ENCODE results near the gene HMGXB3. TPM values are rescaled to one million over a fixed set of nuclear protein-coding genes. Genes with fewer than 3 reads are reported as not detected.

HMGXB3 gene
- total RNA-seq, 1 experiment from 2014 or later: 26.9 TPM

DNA sequence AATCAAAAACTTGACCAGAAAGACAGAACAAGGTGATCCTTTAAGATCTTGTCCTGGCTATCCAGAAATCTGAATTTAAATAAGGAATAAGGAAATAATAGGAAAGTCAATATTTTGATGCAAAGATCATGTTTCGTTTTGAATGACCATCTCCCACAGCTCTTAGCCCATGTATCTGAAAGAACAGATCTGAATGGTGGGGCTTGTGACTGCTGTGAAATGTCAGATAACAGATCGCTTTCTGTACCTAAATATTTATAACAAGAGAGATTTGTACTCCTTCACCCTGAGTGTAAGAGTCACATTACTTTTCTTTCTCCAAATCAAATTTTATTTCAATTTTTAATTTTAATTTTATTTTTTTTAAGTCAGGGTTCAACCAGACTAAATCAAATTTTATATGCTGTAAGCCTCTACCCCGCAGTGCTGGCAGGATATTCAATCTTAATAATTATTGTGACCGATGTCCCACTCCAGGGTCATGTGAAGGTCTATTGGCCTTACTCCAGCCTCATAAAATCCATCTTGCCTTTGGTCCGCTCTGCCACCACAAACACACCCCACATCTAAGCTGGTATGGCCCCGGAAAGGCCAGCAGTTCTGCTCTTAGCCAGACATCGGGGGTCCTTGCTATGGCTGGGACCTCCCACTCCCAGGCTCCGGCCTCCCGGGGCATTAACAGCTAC, 47.0 kb upstream of the HMGXB3 start:
- no peaks in the 10 kb centered on the region for H3K79me1 ChIP-seq (ENCODE audit: insufficient read depth, low read depth, low read length, poor library complexity, severe bottlenecking)
- H3K4me3 Mint-ChIP-seq: no peak overlapping the region
- H2BK120ac ChIP-seq (ENCODE audit: low read depth, low read length, poor library complexity, severe bottlenecking): no peak overlapping the region
- TF ChIP-seq, protein P1, sequence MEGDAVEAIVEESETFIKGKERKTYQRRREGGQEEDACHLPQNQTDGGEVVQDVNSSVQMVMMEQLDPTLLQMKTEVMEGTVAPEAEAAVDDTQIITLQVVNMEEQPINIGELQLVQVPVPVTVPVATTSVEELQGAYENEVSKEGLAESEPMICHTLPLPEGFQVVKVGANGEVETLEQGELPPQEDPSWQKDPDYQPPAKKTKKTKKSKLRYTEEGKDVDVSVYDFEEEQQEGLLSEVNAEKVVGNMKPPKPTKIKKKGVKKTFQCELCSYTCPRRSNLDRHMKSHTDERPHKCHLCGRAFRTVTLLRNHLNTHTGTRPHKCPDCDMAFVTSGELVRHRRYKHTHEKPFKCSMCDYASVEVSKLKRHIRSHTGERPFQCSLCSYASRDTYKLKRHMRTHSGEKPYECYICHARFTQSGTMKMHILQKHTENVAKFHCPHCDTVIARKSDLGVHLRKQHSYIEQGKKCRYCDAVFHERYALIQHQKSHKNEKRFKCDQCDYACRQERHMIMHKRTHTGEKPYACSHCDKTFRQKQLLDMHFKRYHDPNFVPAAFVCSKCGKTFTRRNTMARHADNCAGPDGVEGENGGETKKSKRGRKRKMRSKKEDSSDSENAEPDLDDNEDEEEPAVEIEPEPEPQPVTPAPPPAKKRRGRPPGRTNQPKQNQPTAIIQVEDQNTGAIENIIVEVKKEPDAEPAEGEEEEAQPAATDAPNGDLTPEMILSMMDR (conservative IDR thresholded peaks at IDR 0.05): no peak
- H3K9ac ChIP-seq (ENCODE audit: extremely low read depth, insufficient read length, low read length): no peak overlapping the region
- no peak overlapping the region for H3K18ac ChIP-seq (ENCODE audit: insufficient read length, low read depth, low read length)
- no peak overlapping the region for H2BK12ac ChIP-seq (ENCODE audit: insufficient read length, low read depth, low read length)
- no peaks in the 10 kb centered on the region for H3K9me3 Mint-ChIP-seq
- no CpG with 5 or more reads among the region's 9 CpGs for whole genome bisulfite sequencing (ENCODE audit: extremely low coverage, insufficient read length, low lambda C conversion rate)
- H3T11ph ChIP-seq (ENCODE audit: low read length): no peak overlapping the region
- DNase-seq: no peak
- no peak overlapping the region for H2BK15ac ChIP-seq (ENCODE audit: low read depth, low read length)
- no peak overlapping the region for H2BK5ac ChIP-seq (ENCODE audit: insufficient read length, low read length)
- H3K27ac ChIP-seq (ENCODE audit: insufficient read length, low read depth, low read length): no peak overlapping the region
- no peak overlapping the region for H2AFZ ChIP-seq (ENCODE audit: low read length)
- H2BK20ac ChIP-seq (ENCODE audit: low read depth, low read length, poor library complexity, severe bottlenecking): no peak overlapping the region
- no peaks in the 10 kb centered on the region for H4K20me1 ChIP-seq (ENCODE audit: control insufficient read depth, insufficient read depth, insufficient read length)
- H3K4ac ChIP-seq (ENCODE audit: low read depth, low read length): no peak overlapping the region
- no peak overlapping the region for H3K4me2 ChIP-seq (ENCODE audit: insufficient read depth, insufficient read length, low read length)
- H3K27ac Mint-ChIP-seq: no peak overlapping the region
- no peak overlapping the region for H4K8ac ChIP-seq (replicated peaks; ENCODE audit: insufficient read length, low read depth, low read length)
- H4K91ac ChIP-seq (ENCODE audit: insufficient read length, low read depth, low read length): no peak overlapping the region
- no peak overlapping the region for H2AK5ac ChIP-seq (ENCODE audit: insufficient read length, low read length)
- H3K36me3 Mint-ChIP-seq (ENCODE audit: insufficient read depth in 1 of 3, low read depth in 3 of 3): no peaks in the 10 kb centered on the region
- no peaks in the 10 kb centered on the region; the same call in none of the 2 replicates for H3K27me3 Mint-ChIP-seq (ENCODE audit: low read depth)
- H3K14ac ChIP-seq (ENCODE audit: insufficient read depth, low read length): no peak overlapping the region
- no peaks in the 10 kb centered on the region for H3K79me2 ChIP-seq (ENCODE audit: insufficient read depth, low read length)
- H3K23ac ChIP-seq (ENCODE audit: insufficient read length, low read depth, low read length): no peak overlapping the region
- no peak overlapping the region for H3K56ac ChIP-seq (ENCODE audit: insufficient read length, low read depth, low read length)
- H3K27me3 ChIP-seq (ENCODE audit: insufficient read depth, low read length): no peaks in the 10 kb centered on the region
- H4K5ac ChIP-seq (ENCODE audit: insufficient read length, low read depth, low read length): no peak overlapping the region
- no peaks in the 10 kb centered on the region for H3K23me2 ChIP-seq (ENCODE audit: insufficient read length, low read depth, low read length, poor library complexity, severe bottlenecking)
- no peaks in the 10 kb centered on the region for H3K9me3 ChIP-seq (ENCODE audit: control insufficient read depth, low read depth, low read length)
- no peaks in the 10 kb centered on the region for H3K4me1 ChIP-seq (ENCODE audit: insufficient read depth, low read length)
- no peaks in the 10 kb centered on the region for H3K4me1 Mint-ChIP-seq

Measured in H9 (cell line).